Suprapubic skin (tissue), 4 donors: ENCODE measurements around the gene FCER1G. TPM values are rescaled to one million over a fixed set of nuclear protein-coding genes. Genes with fewer than 3 reads are reported as not detected.

ENCODE experiments used
- DNase-seq, 2 donors: peaks; one replicate each; pipeline ENCODE4 v3.0.0-alpha.2; 2019; ENCODE audit warnings: low spot score in 2 of 2
- H3K27ac ChIP-seq: fragments of 200-600 bp; sonication (generic); one replicate; pipeline ENCODE4 v1.5.1; 2019
- H3K27me3 ChIP-seq: fragments of 200-600 bp; sonication (generic); one replicate; pipeline ENCODE4 v1.5.1; 2019
- H3K36me3 ChIP-seq: fragments of 200-600 bp; sonication (generic); one replicate; pipeline ENCODE4 v1.5.1; 2019
- H3K4me1 ChIP-seq: fragments of 200-600 bp; sonication (generic); one replicate; pipeline ENCODE4 v1.5.1; 2019
- H3K4me3 ChIP-seq: fragments of 200-600 bp; sonication (generic); one replicate; pipeline ENCODE4 v1.5.1; 2019; ENCODE audit warnings: mild to moderate bottlenecking
- H3K9me3 ChIP-seq: fragments of 200-600 bp; sonication (generic); one replicate; pipeline ENCODE4 v1.5.1; 2019
- CTCF ChIP-seq, 2 donors: fragments of 200-600 bp in 1 of 2; fragments of 450-650 bp in 1 of 2; sonication (generic) in 1 of 2; IDR thresholded peaks; one replicate each; pipeline ENCODE4 v1.5.1; 2016 to 2019; ENCODE audit warnings: antibody characterized with exemption in 2 of 2, mild to moderate bottlenecking in 1 of 2, moderate library complexity in 1 of 2
- EP300 ChIP-seq: sonication (generic); formaldehyde crosslinking; IDR thresholded peaks from one replicate; pipeline ENCODE4 v1.6.1; 2017; ENCODE audit warnings: antibody characterized with exemption
- POLR2A ChIP-seq, 2 donors: fragments of 450-650 bp; IDR thresholded peaks; one replicate each; pipeline ENCODE4 v1.6.1; 2017; ENCODE audit warnings: antibody characterized with exemption in 2 of 2, mild to moderate bottlenecking in 2 of 2, moderate library complexity in 2 of 2
- POLR2AphosphoS5 ChIP-seq, 3 donors: sonication (generic); formaldehyde crosslinking; IDR thresholded peaks; one replicate each; pipeline ENCODE4 v1.6.1; 2017; ENCODE audit warnings: antibody characterized with exemption in 3 of 3
- WGBS: methylation state at CpG from one replicate; pipeline ENCODE4 v1.1.5; 2018; 5-methylcytosine and 5-hydroxymethylcytosine counted together
- total RNA-seq, 4 donors: library from RNA; depleted of rRNA; stranded (reverse); fragments of >200 nt; gene quantifications; one replicate each; pipeline ENCODE4 v1.1.0, GENCODE V29; 2016

Gene FCER1G
- total RNA-seq, 4 donors from 2014 or later = 2.3 to 12.6 (median 4.6) TPM; not detected in 1

GRCh38 chr1:161233102-161233501, 18.0 kb downstream of the FCER1G start:
- Histone ChIP-seq H3K36me3 (peaks cover 34% of the 10 kb centered on the region), H3K4me1 (peaks cover 2% of the 10 kb centered on the region), H3K9me3 (no peaks in the 10 kb centered on the region), H3K27ac (no peak overlapping the region), H3K27me3 (no peaks in the 10 kb centered on the region), H3K4me3 (no peak overlapping the region)
- DNase-seq = no peak
- TF ChIP-seq POLR2AphosphoS5 (IDR thresholded peaks at IDR 0.05) (no peak), POLR2A (IDR thresholded peaks at IDR 0.05) (no peak), CTCF (IDR thresholded peaks at IDR 0.05) (no peak), EP300 (no peak)
- WGBS = 77% methylated on average over 6 of the region's 9 CpGs

- no peak for DNase-seq
- TF ChIP-seq EP300 = no peak
- no peak for TF ChIP-seq POLR2AphosphoS5 (IDR thresholded peaks at IDR 0.05)
- no peak for TF ChIP-seq CTCF (IDR thresholded peaks at IDR 0.05)
- no peak for TF ChIP-seq POLR2A (IDR thresholded peaks at IDR 0.05)
- 84% methylated on average over 5 of the region's 5 CpGs for WGBS
- Histone ChIP-seq H3K27me3 (no peaks in the 10 kb centered on the region), H3K36me3 (peaks cover 4% of the 10 kb centered on the region), H3K4me1 (no peaks in the 10 kb centered on the region), H3K27ac (no peak overlapping the region), H3K4me3 (no peak overlapping the region), H3K9me3 (no peaks in the 10 kb centered on the region)
These were observed 21.1 kb downstream of the FCER1G start for GRCh38 chr1:161235957-161236775.

- no peaks in the 10 kb centered on the region for H3K27me3 ChIP-seq
- H3K4me1 ChIP-seq = no peaks in the 10 kb centered on the region
- H3K4me3 ChIP-seq = no peak within 1 kb of the TSS
- TF ChIP-seq POLR2A (IDR thresholded peaks at IDR 0.05) = no peak
- TF ChIP-seq EP300 = no peak
- TF ChIP-seq POLR2AphosphoS5 (IDR thresholded peaks at IDR 0.05) = no peak
- TF ChIP-seq CTCF (IDR thresholded peaks at IDR 0.05) = no peak
- 54% methylated on average over 4 of the region's 4 CpGs for WGBS
- no peaks in the 10 kb centered on the region for H3K9me3 ChIP-seq
- DNase-seq = no peak
- H3K36me3 ChIP-seq = no peaks in the 10 kb centered on the region
- H3K27ac ChIP-seq = no peak within 1 kb of the TSS
These were observed 23.0 kb downstream of the FCER1G start, which contains the start of gene NR1I3 for GRCh38 chr1:161238039-161238473. NR1I3 (minus strand) TSS chr1:161238203; CDS start chr1:161236565, 1,638 bp downstream.

GRCh38 chr1:161241682-161242081, 26.6 kb downstream of the FCER1G start:
- 75% methylated on average over 3 of the region's 3 CpGs for WGBS
- Histone ChIP-seq H3K4me3 (no peak overlapping the region), H3K4me1 (peaks cover 3% of the 10 kb centered on the region), H3K27ac (no peak overlapping the region), H3K27me3 (no peaks in the 10 kb centered on the region), H3K9me3 (no peaks in the 10 kb centered on the region), H3K36me3 (no peaks in the 10 kb centered on the region)
- TF ChIP-seq POLR2A (IDR thresholded peaks at IDR 0.05) (no peak), EP300 (no peak), POLR2AphosphoS5 (IDR thresholded peaks at IDR 0.05) (no peak), CTCF (IDR thresholded peaks at IDR 0.05) (no peak)
- no peak for DNase-seq

- H3K27me3 ChIP-seq = no peaks in the 10 kb centered on the region
- DNase-seq = no peak
- peaks cover 3% of the 10 kb centered on the region for H3K4me1 ChIP-seq
- no peaks in the 10 kb centered on the region for H3K36me3 ChIP-seq
- H3K4me3 ChIP-seq = no peak overlapping the region
- no peak for TF ChIP-seq POLR2AphosphoS5 (IDR thresholded peaks at IDR 0.05)
- no peak for TF ChIP-seq POLR2A (IDR thresholded peaks at IDR 0.05)
- no peak for TF ChIP-seq CTCF (IDR thresholded peaks at IDR 0.05)
- TF ChIP-seq EP300 = no peak
- 85% methylated on average over 2 of the region's 2 CpGs for WGBS
- no peak overlapping the region for H3K27ac ChIP-seq
- H3K9me3 ChIP-seq = no peaks in the 10 kb centered on the region
These were observed 27.2 kb downstream of the FCER1G start for GRCh38 chr1:161242313-161242712.
